CD14-positive monocyte (primary cell): Measurements from ENCODE around the gene MGAT5. TPM values are rescaled to one million over a fixed set of nuclear protein-coding genes. Genes with fewer than 3 reads are reported as not detected.

Source experiments
- DNase-seq, 3 donors: peaks; one replicate each; pipeline ENCODE4 v3.0.0-alpha.2; 2011 to 2022
- H2AFZ ChIP-seq: 2 replicates; pipeline ENCODE4 v1.6.0; 2012; ENCODE audit warnings: mild to moderate bottlenecking, low read depth, low read length, inconsistent platforms; ENCODE audit not compliant: insufficient read depth, poor library complexity, severe bottlenecking
- H3K27ac ChIP-seq, 2 donors: 1 replicate in 1 of 2; 2 replicates in 1 of 2; pipeline ENCODE4 v1.5.1; 2012 to 2013; ENCODE audit warnings: low read length in 2 of 2, control low read depth in 1 of 2, inconsistent platforms in 1 of 2, low read depth in 1 of 2, mild to moderate bottlenecking in 1 of 2
- H3K27me3 ChIP-seq, 2 donors: one replicate each; pipeline versions ENCODE4 v1.6.0 to v1.6.1; 2011 to 2013; ENCODE audit warnings: low read length in 2 of 2; ENCODE audit not compliant: control insufficient read depth in 2 of 2, insufficient read depth in 2 of 2
- H3K36me3 ChIP-seq, 2 donors: replicated peaks in 1 of 2; 1 replicate in 1 of 2; 2 replicates in 1 of 2; pipeline versions ENCODE4 v1.5.1 to v1.6.1; 2012 to 2013; ENCODE audit warnings: low read length in 2 of 2, control low read depth in 1 of 2, inconsistent platforms in 1 of 2, mild to moderate bottlenecking in 1 of 2; ENCODE audit not compliant: insufficient read depth in 2 of 2, control insufficient read depth in 1 of 2
- H3K4me1 ChIP-seq, 2 donors: 1 replicate in 1 of 2; 2 replicates in 1 of 2; pipeline versions ENCODE4 v1.5.1 to v1.6.1; 2012 to 2013; ENCODE audit warnings: low read length in 2 of 2, control low read depth in 1 of 2, inconsistent platforms in 1 of 2, mild to moderate bottlenecking in 1 of 2, moderate library complexity in 1 of 2; ENCODE audit not compliant: insufficient read depth in 2 of 2, control insufficient read depth in 1 of 2
- H3K4me2 ChIP-seq: replicated peaks from 2 replicates; pipeline ENCODE3; 2012; ENCODE audit warnings: low read length, moderate library complexity, mild to moderate bottlenecking; ENCODE audit not compliant: poor library complexity, severe bottlenecking; ENCODE audit errors: extremely low read depth
- H3K4me3 ChIP-seq, 3 experiments: fragments of 200-600 bp in 1 of 3; sonication (generic) in 1 of 3; replicated peaks in 1 of 3; 1 replicate in 2 of 3; 2 replicates in 1 of 3; pipeline ENCODE4 v1.5.1; 2011 to 2013; ENCODE audit warnings: low read length in 3 of 3, mild to moderate bottlenecking in 3 of 3, control low read depth in 2 of 3, low read depth in 2 of 3, inconsistent platforms in 1 of 3, moderate library complexity in 1 of 3
- H3K79me2 ChIP-seq: 2 replicates; pipeline ENCODE4 v1.6.0; 2012; ENCODE audit warnings: mild to moderate bottlenecking, control low read depth, inconsistent platforms, low read length, moderate library complexity; ENCODE audit not compliant: insufficient read depth
- H3K9ac ChIP-seq: 2 replicates; pipeline ENCODE4 v1.6.0; 2017; ENCODE audit warnings: low read length, mild to moderate bottlenecking; ENCODE audit not compliant: insufficient read depth, poor library complexity, severe bottlenecking
- H3K9me3 ChIP-seq, 2 donors: replicated peaks in 1 of 2; 1 replicate in 1 of 2; 2 replicates in 1 of 2; pipeline versions ENCODE4 v1.5.1 to v1.6.1; 2012 to 2013; ENCODE audit warnings: low read length in 2 of 2, control low read depth in 1 of 2; ENCODE audit not compliant: control insufficient read depth in 1 of 2, insufficient read depth in 1 of 2
- H4K20me1 ChIP-seq: 2 replicates; pipeline ENCODE4 v1.6.0; 2012; ENCODE audit warnings: mild to moderate bottlenecking, low read length, control low read depth, moderate library complexity; ENCODE audit not compliant: insufficient read depth
- H3K27ac Mint-ChIP-seq, 7 donors: one replicate each; pipeline ENCODE4 v1.8.0; 2020; ENCODE audit warnings: mild to moderate bottlenecking in 7 of 7, mixed read lengths in 7 of 7, moderate library complexity in 6 of 7, inconsistent platforms in 2 of 7
- H3K27me3 Mint-ChIP-seq, 3 donors: one replicate each; pipeline ENCODE4 v1.8.0; 2021 to 2022; ENCODE audit warnings: low read depth in 3 of 3, mild to moderate bottlenecking in 3 of 3, mixed read lengths in 3 of 3, moderate library complexity in 3 of 3, inconsistent platforms in 1 of 3
- H3K36me3 Mint-ChIP-seq, 2 donors: one replicate each; pipeline ENCODE4 v1.8.0; 2020; ENCODE audit warnings: mixed read lengths in 2 of 2, inconsistent platforms in 1 of 2, mild to moderate bottlenecking in 1 of 2
- H3K4me1 Mint-ChIP-seq: one replicate; pipeline ENCODE4 v1.8.0; 2020; ENCODE audit warnings: mild to moderate bottlenecking, mixed read lengths
- H3K4me3 Mint-ChIP-seq, 2 donors: one replicate each; pipeline ENCODE4 v1.8.0; 2020; ENCODE audit warnings: mild to moderate bottlenecking in 2 of 2, mixed read lengths in 2 of 2, moderate library complexity in 1 of 2
- H3K9me3 Mint-ChIP-seq, 7 donors: one replicate each; pipeline ENCODE4 v1.8.0; 2020 to 2022; ENCODE audit warnings: mixed read lengths in 7 of 7, mild to moderate bottlenecking in 6 of 7, moderate library complexity in 6 of 7, inconsistent platforms in 2 of 7
- WGBS: methylation state at CpG from one replicate; pipeline ENCODE4 v1.1.5; 2013; ENCODE audit warnings: missing lambda C conversion rate; ENCODE audit not compliant: insufficient coverage; 5-methylcytosine and 5-hydroxymethylcytosine counted together
- intact Hi-C, 2 donors: fragments of 100-400 bp; cut with micrococcal nuclease; formaldehyde crosslinking; loops; one replicate each; pipeline versions ENCODE4 v1.15.0 to v1.15.1; 2023
- polyA plus RNA-seq, 3 donors: library from polyadenylated mRNA; depleted of rRNA in 1 of 3; unstranded in 2 of 3; stranded (reverse) in 1 of 3; fragments of 300-500 nt in 2 of 3; fragments of >200 nt in 1 of 3; fragmentation: Illumina TruSeq in 2 of 3; gene quantifications; 1 replicate in 2 of 3; 2 replicates in 1 of 3; pipeline ENCODE4 v1.2.3, GENCODE V29; 2012 to 2021
- TF ChIP-seq, protein P1 (sequence below): fragments of 200-600 bp; IDR thresholded peaks from one replicate; pipeline ENCODE4 v1.8.0; 2022; ENCODE audit warnings: antibody characterized with exemption, mild to moderate bottlenecking

The MGAT5 gene
- polyA plus RNA-seq, 3 donors = 1.9 to 6.6 (median 2.4) TPM

DNA sequence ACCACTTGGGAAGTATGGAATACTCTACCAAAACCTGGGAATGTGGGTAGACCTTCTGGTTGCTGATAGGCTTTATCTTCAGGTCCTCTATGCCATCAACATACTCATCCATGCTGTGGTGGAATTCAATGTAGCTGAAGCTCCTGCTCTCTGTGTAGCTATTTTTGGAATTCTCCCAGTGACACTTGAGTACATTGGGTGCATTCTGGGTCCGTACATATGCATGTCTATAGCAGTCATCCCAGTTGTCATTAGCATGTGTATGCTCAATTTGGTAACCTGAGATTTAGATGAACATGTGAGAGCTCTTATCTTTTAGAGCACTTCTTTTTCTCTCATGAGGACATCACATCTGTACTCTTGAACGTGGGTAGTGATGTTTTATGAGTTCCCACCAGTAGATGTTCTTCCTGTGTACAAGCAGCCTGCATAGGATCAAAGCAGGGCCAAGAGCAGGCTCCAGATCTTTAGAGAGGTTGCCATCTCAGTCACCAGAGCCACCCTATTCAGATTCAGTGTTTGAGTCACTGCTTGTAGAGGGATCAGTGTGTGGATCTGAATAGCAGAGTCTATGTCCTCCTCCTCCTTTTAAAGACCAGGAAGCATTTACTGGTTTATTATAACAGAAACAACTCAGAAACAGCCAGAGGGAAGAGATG lies 65.9 kb downstream of the MGAT5 start:
- DNase-seq = no peak
- Mint-ChIP-seq H3K27me3 (no peaks in the 10 kb centered on the region), H3K27ac (peak overlapping the region in 1 of 7 donors; percentile 12), H3K4me1 (peaks cover 23% of the 10 kb centered on the region), H3K4me3 (no peak overlapping the region), H3K36me3 (peaks cover 30 to 35% of the 10 kb centered on the region in 2 donors), H3K9me3 (no peaks in the 10 kb centered on the region)
- intact Hi-C loops = no loop called here
- Histone ChIP-seq H3K36me3 (peaks cover 9 to 27% of the 10 kb centered on the region in 2 donors), H3K9ac (no peak overlapping the region), H3K27ac (no peak overlapping the region), H3K9me3 (no peaks in the 10 kb centered on the region), H3K4me3 (no peak overlapping the region), H3K79me2 (no peaks in the 10 kb centered on the region), H3K4me1 (peaks cover 9 to 11% of the 10 kb centered on the region in 2 donors), H4K20me1 (no peaks in the 10 kb centered on the region), H3K27me3 (no peaks in the 10 kb centered on the region), H2AFZ (no peak overlapping the region), H3K4me2 (no peak overlapping the region)
- no CpG with 5 or more reads among the region's 2 CpGs for WGBS
- TF ChIP-seq, protein P1, sequence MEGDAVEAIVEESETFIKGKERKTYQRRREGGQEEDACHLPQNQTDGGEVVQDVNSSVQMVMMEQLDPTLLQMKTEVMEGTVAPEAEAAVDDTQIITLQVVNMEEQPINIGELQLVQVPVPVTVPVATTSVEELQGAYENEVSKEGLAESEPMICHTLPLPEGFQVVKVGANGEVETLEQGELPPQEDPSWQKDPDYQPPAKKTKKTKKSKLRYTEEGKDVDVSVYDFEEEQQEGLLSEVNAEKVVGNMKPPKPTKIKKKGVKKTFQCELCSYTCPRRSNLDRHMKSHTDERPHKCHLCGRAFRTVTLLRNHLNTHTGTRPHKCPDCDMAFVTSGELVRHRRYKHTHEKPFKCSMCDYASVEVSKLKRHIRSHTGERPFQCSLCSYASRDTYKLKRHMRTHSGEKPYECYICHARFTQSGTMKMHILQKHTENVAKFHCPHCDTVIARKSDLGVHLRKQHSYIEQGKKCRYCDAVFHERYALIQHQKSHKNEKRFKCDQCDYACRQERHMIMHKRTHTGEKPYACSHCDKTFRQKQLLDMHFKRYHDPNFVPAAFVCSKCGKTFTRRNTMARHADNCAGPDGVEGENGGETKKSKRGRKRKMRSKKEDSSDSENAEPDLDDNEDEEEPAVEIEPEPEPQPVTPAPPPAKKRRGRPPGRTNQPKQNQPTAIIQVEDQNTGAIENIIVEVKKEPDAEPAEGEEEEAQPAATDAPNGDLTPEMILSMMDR = no peak

DNA sequence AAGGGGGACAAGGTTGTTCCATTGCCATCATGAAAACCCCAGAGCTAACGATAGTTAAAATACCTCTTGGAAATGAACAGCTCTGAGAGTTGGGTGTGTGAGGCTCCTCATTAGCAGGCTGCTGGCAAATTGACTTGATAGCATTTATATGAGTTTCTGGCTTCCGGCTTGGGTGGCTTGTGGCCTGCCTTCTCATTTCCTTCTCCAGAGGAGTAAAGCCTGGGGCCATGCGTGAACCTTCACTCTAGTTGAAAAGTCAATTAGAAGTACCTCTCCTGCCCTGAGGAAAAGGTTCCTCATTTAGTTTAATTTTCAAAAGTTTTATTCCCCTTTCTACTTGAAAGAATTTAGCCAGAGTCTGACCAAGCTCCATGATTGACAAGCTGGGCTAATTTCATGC lies 67.1 kb downstream of the MGAT5 start:
- H3K27ac Mint-ChIP-seq = peak overlapping the region in 2 of 7 donors; percentile 13 to 74
- peak overlapping the region in 1 of 2 donors; percentile 49 for H3K27ac ChIP-seq

More for the DNA sequence above, 67.1 kb downstream of the MGAT5 start:
- H4K20me1 ChIP-seq = no peaks in the 10 kb centered on the region
- Mint-ChIP-seq H3K36me3 (peaks cover 30 to 37% of the 10 kb centered on the region in 2 donors), H3K27me3 (peaks cover 0 to under 1% (median 0%) of the 10 kb centered on the region in 3 donors), H3K4me1 (peaks cover 34% of the 10 kb centered on the region), H3K4me3 (no peak overlapping the region), H3K9me3 (no peaks in the 10 kb centered on the region)
- no peak overlapping the region for H3K9ac ChIP-seq
- TF ChIP-seq, protein P1 = no peak
- H3K4me1 ChIP-seq = peaks cover 15 to 20% of the 10 kb centered on the region in 2 donors
- H3K9me3 ChIP-seq = no peaks in the 10 kb centered on the region
- H3K79me2 ChIP-seq = no peaks in the 10 kb centered on the region
- WGBS = 17% methylated on average over 2 of the region's 3 CpGs
- DNase-seq = no peak
- no peak overlapping the region for H3K4me3 ChIP-seq
- no peaks in the 10 kb centered on the region for H3K27me3 ChIP-seq
- no peak overlapping the region for H3K4me2 ChIP-seq
- H2AFZ ChIP-seq = no peak overlapping the region
- intact Hi-C loops = no loop called here
- H3K36me3 ChIP-seq = peaks cover 9 to 27% of the 10 kb centered on the region in 2 donors
